ACC112 (cell line): ENCODE results near the gene SLC37A2.
A peak's percentile ranks its signal among the peaks of the same experiment; 100 is the strongest.

Experiments used
- H2AFZ ChIP-seq: fragments of 200-600 bp; sonication (generic); one replicate; pipeline ENCODE4 v1.6.0; 2017; ENCODE audit warnings: antibody characterized with exemption, low read length; ENCODE audit not compliant: unreplicated experiment
- H3K27ac ChIP-seq: fragments of 200-600 bp; sonication (generic); 2 replicates; pipeline ENCODE4 v1.5.1; 2014; ENCODE audit warnings: low read depth, mild to moderate bottlenecking, antibody characterized with exemption, low read length, moderate library complexity
- H3K27me3 ChIP-seq: fragments of 200-600 bp; sonication (generic); 2 replicates; pipeline ENCODE4 v1.6.1; 2014; ENCODE audit warnings: mild to moderate bottlenecking, antibody characterized with exemption, low read length, moderate library complexity, mixed read lengths; ENCODE audit not compliant: insufficient read depth
- H3K36me3 ChIP-seq: fragments of 200-600 bp; sonication (generic); 2 replicates; pipeline ENCODE4 v1.6.1; 2016; ENCODE audit warnings: mild to moderate bottlenecking, antibody characterized with exemption, low read length, moderate library complexity, mixed read lengths; ENCODE audit not compliant: insufficient read depth
- H3K4me1 ChIP-seq: fragments of 200-600 bp; sonication (generic); one replicate; pipeline ENCODE4 v1.6.1; 2016; ENCODE audit warnings: low read length, mixed read lengths; ENCODE audit not compliant: insufficient read depth, unreplicated experiment, control insufficient read depth
- H3K4me3 ChIP-seq: fragments of 200-600 bp; sonication (generic); 2 replicates; pipeline ENCODE4 v1.5.1; 2014; ENCODE audit warnings: mild to moderate bottlenecking, low read depth, low read length
- H3K79me2 ChIP-seq: fragments of 200-600 bp; sonication (generic); one replicate; pipeline ENCODE4 v1.6.0; 2016; ENCODE audit warnings: low read length; ENCODE audit not compliant: control insufficient read depth, unreplicated experiment, insufficient read depth

The SLC37A2 gene

GRCh38 chr11:125111001-125111342 is 47.9 kb downstream of the SLC37A2 start:
- Histone ChIP-seq H2AFZ (peak overlapping the region; percentile 55), H3K36me3 (no peaks in the 10 kb centered on the region), H3K4me3 (peak overlapping the region; percentile 89), H3K79me2 (peaks cover 5% of the 10 kb centered on the region), H3K27ac (no peak overlapping the region), H3K27me3 (no peaks in the 10 kb centered on the region), H3K4me1 (peaks cover 5% of the 10 kb centered on the region)

GRCh38 chr11:125111343-125112207 is 48.5 kb downstream of the SLC37A2 start, which contains the start of gene TMEM218:
TMEM218 (minus strand) TSS chr11:125111626; CDS start chr11:125102241, 9,385 bp downstream.
- H3K4me3 ChIP-seq: peak within 1 kb of the TSS; percentile 89
- peak within 1 kb of the TSS; percentile 95 for H2AFZ ChIP-seq
- no peaks in the 10 kb centered on the region; the same call in 1 of the 2 replicates for H3K27me3 ChIP-seq
- H3K27ac ChIP-seq: no peak within 1 kb of the TSS
- peaks cover 5% of the 10 kb centered on the region for H3K4me1 ChIP-seq
- H3K36me3 ChIP-seq: no peaks in the 10 kb centered on the region
- peaks cover 5% of the 10 kb centered on the region for H3K79me2 ChIP-seq

GRCh38 chr11:125112208-125112604 is 49.1 kb downstream of the SLC37A2 start:
- Histone ChIP-seq H3K27ac (no peak overlapping the region), H3K36me3 (no peaks in the 10 kb centered on the region), H2AFZ (peak overlapping the region; percentile 95), H3K79me2 (peaks cover 5% of the 10 kb centered on the region), H3K4me3 (peak overlapping the region; percentile 89), H3K27me3 (no peaks in the 10 kb centered on the region; the same call in 1 of the 2 replicates), H3K4me1 (peaks cover 5% of the 10 kb centered on the region)

- Histone ChIP-seq H3K4me1 (peaks cover 5% of the 10 kb centered on the region), H3K4me3 (no peak overlapping the region), H3K27ac (no peak overlapping the region), H3K79me2 (peaks cover 5% of the 10 kb centered on the region), H2AFZ (no peak overlapping the region), H3K27me3 (peaks cover 4% of the 10 kb centered on the region; the same call in 1 of the 2 replicates), H3K36me3 (no peaks in the 10 kb centered on the region)
Observed at GRCh38 chr11:125114518-125114917, 51.4 kb downstream of the SLC37A2 start.

GRCh38 chr11:125117429-125117828 is 54.3 kb downstream of the SLC37A2 start:
- H3K4me1 ChIP-seq: no peaks in the 10 kb centered on the region
- H3K27me3 ChIP-seq: peaks cover 4% of the 10 kb centered on the region; the same call in 1 of the 2 replicates
- H3K36me3 ChIP-seq: no peaks in the 10 kb centered on the region
- no peak overlapping the region for H2AFZ ChIP-seq
- H3K79me2 ChIP-seq: no peaks in the 10 kb centered on the region
- H3K27ac ChIP-seq: no peak overlapping the region
- H3K4me3 ChIP-seq: no peak overlapping the region

- H3K36me3 ChIP-seq: no peaks in the 10 kb centered on the region
- peak overlapping the region; percentile 63 for H2AFZ ChIP-seq
- H3K4me1 ChIP-seq: peaks cover 6% of the 10 kb centered on the region
- no peak overlapping the region for H3K4me3 ChIP-seq
- no peaks in the 10 kb centered on the region for H3K79me2 ChIP-seq
- peaks cover 9% of the 10 kb centered on the region; the same call in 1 of the 2 replicates for H3K27me3 ChIP-seq
- H3K27ac ChIP-seq: no peak overlapping the region
Observed at GRCh38 chr11:125123194-125123946, 60.3 kb downstream of the SLC37A2 start.

GRCh38 chr11:125123947-125124617 is 61.0 kb downstream of the SLC37A2 start:
- Histone ChIP-seq H2AFZ (peak overlapping the region; percentile 63), H3K4me1 (peaks cover 6% of the 10 kb centered on the region), H3K36me3 (no peaks in the 10 kb centered on the region), H3K79me2 (no peaks in the 10 kb centered on the region), H3K4me3 (no peak overlapping the region), H3K27me3 (peaks cover 9% of the 10 kb centered on the region; the same call in 1 of the 2 replicates), H3K27ac (no peak overlapping the region)

GRCh38 chr11:125124618-125124992 is 61.5 kb downstream of the SLC37A2 start:
- H3K36me3 ChIP-seq: no peaks in the 10 kb centered on the region
- H2AFZ ChIP-seq: no peak overlapping the region
- H3K27ac ChIP-seq: no peak overlapping the region
- H3K27me3 ChIP-seq: peaks cover 9% of the 10 kb centered on the region; the same call in 1 of the 2 replicates
- H3K4me1 ChIP-seq: peaks cover 6% of the 10 kb centered on the region
- H3K4me3 ChIP-seq: no peak overlapping the region
- no peaks in the 10 kb centered on the region for H3K79me2 ChIP-seq

- Histone ChIP-seq H3K4me3 (no peak overlapping the region), H3K79me2 (no peaks in the 10 kb centered on the region), H3K27me3 (peaks cover 9% of the 10 kb centered on the region; the same call in 1 of the 2 replicates), H2AFZ (no peak overlapping the region), H3K36me3 (no peaks in the 10 kb centered on the region), H3K27ac (no peak overlapping the region), H3K4me1 (peaks cover 6% of the 10 kb centered on the region)
Observed at GRCh38 chr11:125128450-125128849, 65.3 kb downstream of the SLC37A2 start.

GRCh38 chr11:125129316-125129993 is 66.3 kb downstream of the SLC37A2 start:
- peak overlapping the region; percentile 55 for H2AFZ ChIP-seq
- H3K79me2 ChIP-seq: no peaks in the 10 kb centered on the region
- no peak overlapping the region for H3K4me3 ChIP-seq
- no peaks in the 10 kb centered on the region for H3K36me3 ChIP-seq
- peaks cover 16% of the 10 kb centered on the region; the same call in 1 of the 2 replicates for H3K27me3 ChIP-seq
- H3K27ac ChIP-seq: no peak overlapping the region
- no peaks in the 10 kb centered on the region for H3K4me1 ChIP-seq
